A549 treated with CORT108297 at 1 μM for 4 hours (cell line): ENCODE measurements around the gene DYNC2H1. TPM values are rescaled to one million over a fixed set of nuclear protein-coding genes. Genes with fewer than 3 reads are reported as not detected.

Source experiments
- total RNA-seq: library from RNA; stranded (reverse); fragments of 200-300 nt; extraction: Qiagen RNA extraction; gene quantifications from 5 replicates; pipeline ENCODE4 v1.2.3, GENCODE V29; 2022

The DYNC2H1 gene
- total RNA-seq = 5.4 to 7.0 TPM (median 6.5 TPM) in 5 replicates

GRCh38 chr11:103108933-103109817 lies at the start of gene DYNC2H1:
Gene DYNC2H1 (plus strand): TSS chr11:103109426. CDS start chr11:103109575, 149 bp downstream.

GRCh38 chr11:103091801-103092524 lies 17.3 kb upstream of the DYNC2H1 start, which contains the start of gene DCUN1D5:
Gene DCUN1D5 (minus strand): TSS chr11:103092160. CDS start chr11:103091872, 288 bp downstream.

Other genes starting within 250 kb of the DYNC2H1 start
- gene MMP12, start 234.4 kb upstream of the DYNC2H1 start, total RNA-seq = 0.05 to 0.07 TPM (median 0.06 TPM) in 3 of 5 replicates, not detected in the others
- 0.05 TPM in 2 of 5 replicates, not detected in the others for gene MMP13, start 153.7 kb upstream of the DYNC2H1 start, total RNA-seq
- 61.8 to 70.2 TPM (median 66.7 TPM) in 5 replicates for gene DCUN1D5, start 17.3 kb upstream of the DYNC2H1 start, total RNA-seq